H9 (cell line): ENCODE measurements around the gene SRPX. TPM values are rescaled to one million over a fixed set of nuclear protein-coding genes. Genes with fewer than 3 reads are reported as not detected.

Source experiments
- DNase-seq: peaks from one replicate; pipeline ENCODE4 v3.0.0-alpha.2; 2017
- H2AFZ ChIP-seq: one replicate; pipeline ENCODE4 v1.6.1; 2013; ENCODE audit warnings: mild to moderate bottlenecking, low read length, control low read depth, moderate library complexity
- H2AK5ac ChIP-seq: 2 replicates; pipeline ENCODE4 v1.6.1; 2013; ENCODE audit warnings: low read length, control low read depth, mixed read lengths; ENCODE audit not compliant: insufficient read length
- H2BK120ac ChIP-seq: one replicate; pipeline ENCODE4 v1.6.1; 2013; ENCODE audit warnings: low read depth, mild to moderate bottlenecking, low read length, control low read depth, inconsistent platforms; ENCODE audit not compliant: poor library complexity, severe bottlenecking
- H2BK12ac ChIP-seq: 2 replicates; pipeline ENCODE4 v1.6.1; 2013; ENCODE audit warnings: low read length, control low read depth, mixed read lengths, low read depth; ENCODE audit not compliant: insufficient read length
- H2BK15ac ChIP-seq: 2 replicates; pipeline ENCODE4 v1.6.1; 2013; ENCODE audit warnings: low read depth, low read length, control low read depth
- H2BK20ac ChIP-seq: one replicate; pipeline ENCODE4 v1.6.1; 2013; ENCODE audit warnings: low read depth, mild to moderate bottlenecking, low read length, control low read depth, inconsistent platforms; ENCODE audit not compliant: poor library complexity, severe bottlenecking
- H2BK5ac ChIP-seq: 2 replicates; pipeline ENCODE4 v1.6.1; 2013; ENCODE audit warnings: low read length, control low read depth, mixed read lengths; ENCODE audit not compliant: insufficient read length
- H3K14ac ChIP-seq: 2 replicates; pipeline ENCODE4 v1.6.1; 2013; ENCODE audit warnings: low read length, control low read depth; ENCODE audit not compliant: insufficient read depth
- H3K18ac ChIP-seq: 2 replicates; pipeline ENCODE4 v1.6.1; 2013; ENCODE audit warnings: low read depth, mild to moderate bottlenecking, mixed read lengths, low read length, control low read depth; ENCODE audit not compliant: insufficient read length
- H3K23ac ChIP-seq: 2 replicates; pipeline ENCODE4 v1.6.1; 2013; ENCODE audit warnings: low read length, control low read depth, mixed read lengths, low read depth; ENCODE audit not compliant: insufficient read length
- H3K23me2 ChIP-seq: 2 replicates; pipeline ENCODE4 v1.6.1; 2013; ENCODE audit warnings: low read depth, mild to moderate bottlenecking, mixed read lengths, low read length, control low read depth; ENCODE audit not compliant: insufficient read length, poor library complexity, severe bottlenecking
- H3K27ac ChIP-seq: 2 replicates; pipeline ENCODE4 v1.5.1; 2013; ENCODE audit warnings: low read length, control low read depth, mixed read lengths, low read depth; ENCODE audit not compliant: insufficient read length
- H3K27me3 ChIP-seq: 2 replicates; pipeline ENCODE4 v1.6.1; 2013; ENCODE audit warnings: low read length, control low read depth, inconsistent platforms; ENCODE audit not compliant: insufficient read depth
- H3K4ac ChIP-seq: 2 replicates; pipeline ENCODE4 v1.6.1; 2013; ENCODE audit warnings: low read depth, mild to moderate bottlenecking, control low read depth, inconsistent platforms, low read length, moderate library complexity
- H3K4me1 ChIP-seq: 2 replicates; pipeline ENCODE4 v1.6.1; 2013; ENCODE audit warnings: low read length, control low read depth, inconsistent platforms; ENCODE audit not compliant: insufficient read depth
- H3K4me2 ChIP-seq: 2 replicates; pipeline ENCODE4 v1.6.1; 2013; ENCODE audit warnings: low read length, control low read depth, mixed read lengths; ENCODE audit not compliant: insufficient read length, insufficient read depth
- H3K56ac ChIP-seq: 2 replicates; pipeline ENCODE4 v1.6.1; 2013; ENCODE audit warnings: low read depth, mild to moderate bottlenecking, mixed read lengths, low read length, control low read depth; ENCODE audit not compliant: insufficient read length
- H3K79me1 ChIP-seq: 2 replicates; pipeline ENCODE4 v1.6.1; 2013; ENCODE audit warnings: low read depth, mild to moderate bottlenecking, moderate library complexity, low read length, control low read depth, inconsistent platforms; ENCODE audit not compliant: insufficient read depth, poor library complexity, severe bottlenecking
- H3K79me2 ChIP-seq: 2 replicates; pipeline ENCODE4 v1.6.1; 2013; ENCODE audit warnings: low read length, control low read depth, inconsistent platforms; ENCODE audit not compliant: insufficient read depth
- H3K9ac ChIP-seq: 2 replicates; pipeline ENCODE4 v1.6.1; 2013; ENCODE audit warnings: low read length, control low read depth, mixed read lengths; ENCODE audit not compliant: insufficient read length; ENCODE audit errors: extremely low read depth
- H3K9me3 ChIP-seq: one replicate; pipeline ENCODE4 v1.6.1; 2013; ENCODE audit warnings: low read depth, low read length, inconsistent platforms; ENCODE audit not compliant: control insufficient read depth
- H3T11ph ChIP-seq: one replicate; pipeline ENCODE4 v1.6.1; 2013; ENCODE audit warnings: mild to moderate bottlenecking, low read length, control low read depth, inconsistent platforms
- H4K20me1 ChIP-seq: one replicate; pipeline ENCODE4 v1.6.1; 2013; ENCODE audit not compliant: control insufficient read depth, insufficient read length, insufficient read depth
- H4K5ac ChIP-seq: 2 replicates; pipeline ENCODE4 v1.6.1; 2013; ENCODE audit warnings: low read depth, mild to moderate bottlenecking, mixed read lengths, low read length, control low read depth; ENCODE audit not compliant: insufficient read length
- H4K8ac ChIP-seq: replicated peaks from 2 replicates; pipeline ENCODE4 v1.6.1; 2013; ENCODE audit warnings: low read length, control low read depth, mixed read lengths, low read depth; ENCODE audit not compliant: insufficient read length
- H4K91ac ChIP-seq: 2 replicates; pipeline ENCODE4 v1.6.1; 2013; ENCODE audit warnings: low read depth, mild to moderate bottlenecking, moderate library complexity, mixed read lengths, low read length, control low read depth; ENCODE audit not compliant: insufficient read length
- H3K27ac Mint-ChIP-seq, 3 experiments: 2 replicates in 2 of 3; 3 replicates in 1 of 3; pipeline ENCODE4 v1.8.0; 2020 to 2021; ENCODE audit warnings: mixed read lengths in 3 of 3, mild to moderate bottlenecking in 1 of 3, moderate library complexity in 1 of 3
- H3K27me3 Mint-ChIP-seq: 2 replicates; pipeline ENCODE4 v1.8.0; 2021; ENCODE audit warnings: low read depth, mild to moderate bottlenecking, moderate library complexity, mixed read lengths
- H3K36me3 Mint-ChIP-seq, 3 experiments: 2 replicates in 2 of 3; 3 replicates in 1 of 3; pipeline ENCODE4 v1.8.0; 2020 to 2021; ENCODE audit warnings: low read depth in 3 of 3, mixed read lengths in 3 of 3; ENCODE audit not compliant: insufficient read depth in 1 of 3
- H3K4me1 Mint-ChIP-seq, 2 experiments: 2 replicates each; pipeline ENCODE4 v1.8.0; 2020; ENCODE audit warnings: mixed read lengths in 2 of 2
- H3K4me3 Mint-ChIP-seq, 2 experiments: 2 replicates in 1 of 2; 3 replicates in 1 of 2; pipeline ENCODE4 v1.8.0; 2020 to 2021; ENCODE audit warnings: mild to moderate bottlenecking in 2 of 2, mixed read lengths in 2 of 2, moderate library complexity in 1 of 2
- H3K9me3 Mint-ChIP-seq, 2 experiments: 2 replicates in 1 of 2; 3 replicates in 1 of 2; pipeline ENCODE4 v1.8.0; 2020; ENCODE audit warnings: mild to moderate bottlenecking in 2 of 2, mixed read lengths in 2 of 2, moderate library complexity in 1 of 2
- CTCF ChIP-seq: fragments of 200-600 bp; sonication (generic); conservative IDR thresholded peaks from 3 replicates; pipeline ENCODE4 v1.8.0; 2021; ENCODE audit warnings: antibody characterized with exemption, mild to moderate bottlenecking
- WGBS: extraction: QIAGEN DNeasy Blood & Tissue Kit; methylation state at CpG from one replicate; pipeline ENCODE4 v1.1.7; 2013; ENCODE audit warnings: missing lambda C conversion rate, low lambda C conversion rate, mixed read lengths; ENCODE audit not compliant: insufficient read length; ENCODE audit errors: extremely low coverage; 5-methylcytosine and 5-hydroxymethylcytosine counted together
- total RNA-seq: library from RNA; stranded (reverse); gene quantifications from 2 replicates; pipeline ENCODE4 v1.2.1, GENCODE V29; 2021

Gene SRPX
- total RNA-seq, 1 experiment from 2014 or later: 2.8 TPM

- Histone ChIP-seq H3T11ph (no peak overlapping the region), H4K91ac (no peak overlapping the region), H2BK5ac (no peak overlapping the region), H3K18ac (no peak overlapping the region), H2BK15ac (no peak overlapping the region), H3K4me1 (no peaks in the 10 kb centered on the region), H2AFZ (no peak overlapping the region), H3K27ac (no peak overlapping the region), H2BK12ac (no peak overlapping the region), H3K56ac (no peak overlapping the region), H2AK5ac (no peak overlapping the region), H4K8ac (no peak overlapping the region), H3K23me2 (no peaks in the 10 kb centered on the region), H2BK20ac (no peak overlapping the region), H4K20me1 (peaks cover 3% of the 10 kb centered on the region), H2BK120ac (no peak overlapping the region), H3K4ac (no peak overlapping the region), H3K14ac (no peak overlapping the region), H3K23ac (no peak overlapping the region), H3K9me3 (no peaks in the 10 kb centered on the region), H3K79me2 (no peaks in the 10 kb centered on the region), H3K9ac (no peak overlapping the region), H3K79me1 (no peaks in the 10 kb centered on the region), H4K5ac (no peak overlapping the region), H3K4me2 (no peak overlapping the region), H3K27me3 (no peaks in the 10 kb centered on the region)
- H3K9me3 Mint-ChIP-seq: peaks cover 48 to 55% of the 10 kb centered on the region in 2 experiments
- H3K27me3 Mint-ChIP-seq: peaks cover 2% of the 10 kb centered on the region; the same call in 1 of the 2 replicates
- H3K27ac Mint-ChIP-seq: no peak overlapping the region
- no peak for TF ChIP-seq CTCF
- WGBS: no CpG with 5 or more reads among the region's 1 CpG
- DNase-seq: no peak
- H3K4me3 Mint-ChIP-seq: no peak overlapping the region; a peak in 1 of 5 replicates
- H3K4me1 Mint-ChIP-seq: no peaks in the 10 kb centered on the region
- H3K36me3 Mint-ChIP-seq: no peaks in the 10 kb centered on the region; a peak in 1 of 7 replicates
These were observed 92.7 kb downstream of the SRPX start for GRCh38 chrX:38127961-38128360.
